Upper lobe of left lung (tissue), 6 donors: ENCODE measurements around the gene KCNA2. TPM values are rescaled to one million over a fixed set of nuclear protein-coding genes. Genes with fewer than 3 reads are reported as not detected.

Experiments
- ATAC-seq, 2 donors: fragments of 200-7000 bp; cut with Tn5 transposase; one replicate each; pipeline ENCODE4 v1.9.1; 2022; ENCODE audit warnings: mild to moderate bottlenecking in 2 of 2, moderate library complexity in 2 of 2; ENCODE audit not compliant: low FRiP score in 2 of 2
- DNase-seq, 2 donors: peaks; one replicate each; pipeline ENCODE4 v3.0.0-alpha.2; 2019 to 2020
- H3K27ac ChIP-seq, 4 donors: fragments of 200-600 bp; sonication (generic); one replicate each; pipeline ENCODE4 v1.5.1; 2016 to 2019
- H3K27me3 ChIP-seq, 4 donors: fragments of 200-600 bp; sonication (generic); one replicate each; pipeline ENCODE4 v1.5.1; 2017 to 2019
- H3K36me3 ChIP-seq, 4 donors: fragments of 200-600 bp; sonication (generic); one replicate each; pipeline ENCODE4 v1.5.1; 2016 to 2019
- H3K4me1 ChIP-seq, 4 donors: fragments of 200-600 bp; sonication (generic); one replicate each; pipeline ENCODE4 v1.5.1; 2018 to 2019
- H3K4me3 ChIP-seq, 4 donors: fragments of 200-600 bp; sonication (generic); one replicate each; pipeline ENCODE4 v1.5.1; 2017 to 2019; ENCODE audit warnings: mild to moderate bottlenecking in 2 of 4, moderate library complexity in 1 of 4
- H3K9me3 ChIP-seq, 4 donors: fragments of 200-600 bp; sonication (generic); one replicate each; pipeline ENCODE4 v1.5.1; 2018 to 2019
- CTCF ChIP-seq, 6 experiments: fragments of 450-650 bp in 4 of 6; fragments of 200-600 bp in 2 of 6; sonication (generic) in 2 of 6; IDR thresholded peaks; one replicate each; pipeline ENCODE4 v1.5.1; 2016 to 2019; ENCODE audit warnings: antibody characterized with exemption in 6 of 6
- EP300 ChIP-seq, 4 donors: sonication (generic); formaldehyde crosslinking; IDR thresholded peaks; one replicate each; pipeline ENCODE4 v1.5.1; 2017; ENCODE audit warnings: antibody characterized with exemption in 4 of 4, control low read depth in 2 of 4
- POLR2A ChIP-seq, 4 donors: fragments of 450-650 bp; IDR thresholded peaks; one replicate each; pipeline ENCODE4 v1.5.1; 2016 to 2017; ENCODE audit warnings: antibody characterized with exemption in 4 of 4, mild to moderate bottlenecking in 2 of 4
- POLR2AphosphoS5 ChIP-seq, 2 donors: sonication (generic); formaldehyde crosslinking; IDR thresholded peaks; one replicate each; pipeline ENCODE4 v1.5.1; 2017; ENCODE audit warnings: antibody characterized with exemption in 2 of 2
- WGBS, 2 donors: methylation state at CpG; one replicate each; pipeline ENCODE4 v1.1.5; 2017 to 2018; 5-methylcytosine and 5-hydroxymethylcytosine counted together
- total RNA-seq, 6 donors: library from RNA; depleted of rRNA in 4 of 6; stranded (reverse); fragments of >200 nt in 4 of 6; gene quantifications; one replicate each; pipeline versions ENCODE4 v1.1.0 to v1.2.1, GENCODE V29; 2016 to 2021
- donor health status: DM: no; HTN: no; CAD: no; lungs with moderate emphysema.
- donor health status: DM: no; HTN: yes; CAD: no; lungs with severe emphysema.

KCNA2 gene
- total RNA-seq, result under 1 TPM; under 0.01 to 0.77 (median 0.23) TPM

DNA sequence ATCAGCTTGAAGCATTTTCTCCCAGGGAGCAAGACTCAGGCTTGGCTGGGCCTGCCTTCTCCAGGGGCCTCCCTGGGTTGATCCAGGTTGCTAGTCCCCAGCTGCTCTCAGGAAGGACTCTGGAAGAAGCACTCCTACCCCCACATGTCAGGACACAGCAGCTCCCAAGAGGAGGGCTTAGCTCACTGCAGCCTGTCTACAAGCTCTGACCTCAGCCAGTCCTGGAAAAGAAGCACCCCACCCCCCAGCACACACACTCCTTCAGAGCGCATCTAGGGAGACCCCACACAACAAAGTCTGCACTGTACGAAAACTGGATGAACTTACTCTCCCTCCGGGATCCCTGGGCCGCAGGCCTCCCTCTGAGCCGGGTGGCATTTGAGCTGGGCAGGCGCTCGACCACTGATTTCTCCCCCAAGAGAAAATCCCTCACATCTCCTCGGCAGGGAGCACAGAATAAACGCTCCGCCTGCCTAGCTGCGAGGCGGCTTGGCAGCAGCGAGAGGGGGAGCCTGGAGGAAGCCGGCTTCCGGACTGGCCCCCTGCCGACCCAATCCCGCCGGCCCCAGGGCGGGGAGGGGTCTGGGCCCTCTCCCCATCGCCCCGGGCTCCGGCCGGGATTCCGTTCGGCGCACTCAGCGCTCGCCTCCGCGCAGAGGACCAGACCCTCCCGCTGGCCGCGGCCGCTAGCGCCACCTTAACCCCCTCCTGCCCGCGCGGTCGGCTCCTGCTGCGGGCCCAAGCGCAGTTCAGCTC, at the start of gene KCNA2:
Gene KCNA2, minus strand, starts transcription at position 458 of the 756 bp plus-strand sequence. CDS start 1,576 bp downstream, outside the sequence.
- ATAC-seq (peak in 1 of 2 donors; percentile 74), DNase-seq (peak in 1 of 2 donors; percentile 87)
- WGBS, 2 donors, result 0 to 8% methylated on average over 2 to 17 of the region's 41 CpGs
- Histone ChIP-seq H3K27me3 (peaks cover 0 to 35% (median 21%) of the 10 kb centered on the region in 4 donors), H3K36me3 (no peaks in the 10 kb centered on the region), H3K27ac (no peak within 1 kb of the TSS), H3K4me1 (peaks cover 17 to 27% (median 20%) of the 10 kb centered on the region in 4 donors), H3K9me3 (no peaks in the 10 kb centered on the region), H3K4me3 (peak within 1 kb of the TSS; percentile 25 to 54 (median 46))
- TF ChIP-seq POLR2AphosphoS5 (IDR thresholded peaks at IDR 0.05) (no peak), CTCF (IDR thresholded peaks at IDR 0.05) (no peak), EP300 (IDR thresholded peaks at IDR 0.05) (no peak), POLR2A (IDR thresholded peaks at IDR 0.05) (no peak)

DNA sequence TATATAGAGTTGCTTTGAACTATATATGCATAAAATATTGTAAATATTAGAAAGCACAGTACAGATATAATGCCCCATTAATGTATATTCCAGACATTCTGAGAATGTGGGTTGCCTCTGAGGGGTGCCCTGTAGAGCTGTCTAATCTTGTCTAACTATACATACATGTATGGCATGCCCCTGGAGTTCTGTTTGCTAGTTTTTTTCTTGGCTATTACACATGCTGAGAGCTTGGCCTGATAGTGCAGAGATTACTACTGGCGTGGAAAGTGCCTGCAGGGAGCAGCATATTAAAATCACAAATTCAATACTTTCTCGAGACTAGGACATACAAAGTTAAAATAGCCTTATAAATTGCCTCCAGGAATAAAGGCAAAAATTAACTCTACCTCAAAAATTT, 44.5 kb upstream of the KCNA2 start:
- Histone ChIP-seq H3K36me3 (no peaks in the 10 kb centered on the region), H3K9me3 (no peaks in the 10 kb centered on the region), H3K27ac (no peak overlapping the region), H3K27me3 (no peaks in the 10 kb centered on the region), H3K4me3 (no peak overlapping the region), H3K4me1 (peaks cover 18 to 27% (median 23%) of the 10 kb centered on the region in 4 donors)
- ATAC-seq (no peak), DNase-seq (no peak)
- TF ChIP-seq CTCF (IDR thresholded peaks at IDR 0.05) (no peak), POLR2AphosphoS5 (IDR thresholded peaks at IDR 0.05) (no peak), POLR2A (IDR thresholded peaks at IDR 0.05) (no peak), EP300 (IDR thresholded peaks at IDR 0.05) (no peak)
- 80 to 92% methylated on average over 2 of the region's 2 CpGs for WGBS, 2 donors

DNA sequence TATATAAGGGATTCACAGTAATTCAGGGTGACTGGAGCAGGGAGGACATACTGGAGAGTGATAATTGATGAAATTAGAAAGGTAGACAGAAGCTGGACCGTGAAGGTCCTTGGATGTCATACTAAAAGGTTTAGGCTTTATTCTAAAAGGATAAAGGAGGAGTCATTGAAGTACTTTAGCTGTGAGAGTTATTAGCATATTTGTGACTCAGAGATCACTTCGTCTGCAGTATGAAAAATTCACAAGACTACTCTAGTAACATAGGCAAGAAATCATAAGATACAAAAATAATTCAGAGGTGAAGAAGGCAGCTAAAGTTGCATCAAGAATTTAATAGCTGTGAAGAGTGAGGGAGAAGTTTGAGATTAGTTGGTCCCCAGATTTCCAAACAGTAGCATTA, 42.3 kb upstream of the KCNA2 start:
- ATAC-seq, result no peak
- H3K4me3 ChIP-seq, result no peak overlapping the region
- H3K9me3 ChIP-seq, result no peaks in the 10 kb centered on the region
- H3K36me3 ChIP-seq, result no peaks in the 10 kb centered on the region
- peaks cover 23 to 43% (median 27%) of the 10 kb centered on the region in 4 donors for H3K4me1 ChIP-seq
- WGBS, 2 donors, result 70 to 73% methylated on average over 2 of the region's 2 CpGs
- H3K27ac ChIP-seq, result peak overlapping the region in 1 of 4 donors; percentile 23
- H3K27me3 ChIP-seq, result no peaks in the 10 kb centered on the region
- TF ChIP-seq EP300 (IDR thresholded peaks at IDR 0.05) (no peak), POLR2AphosphoS5 (IDR thresholded peaks at IDR 0.05) (no peak), POLR2A (IDR thresholded peaks at IDR 0.05) (no peak), CTCF (IDR thresholded peaks at IDR 0.05) (no peak)
- no peak for DNase-seq

DNA sequence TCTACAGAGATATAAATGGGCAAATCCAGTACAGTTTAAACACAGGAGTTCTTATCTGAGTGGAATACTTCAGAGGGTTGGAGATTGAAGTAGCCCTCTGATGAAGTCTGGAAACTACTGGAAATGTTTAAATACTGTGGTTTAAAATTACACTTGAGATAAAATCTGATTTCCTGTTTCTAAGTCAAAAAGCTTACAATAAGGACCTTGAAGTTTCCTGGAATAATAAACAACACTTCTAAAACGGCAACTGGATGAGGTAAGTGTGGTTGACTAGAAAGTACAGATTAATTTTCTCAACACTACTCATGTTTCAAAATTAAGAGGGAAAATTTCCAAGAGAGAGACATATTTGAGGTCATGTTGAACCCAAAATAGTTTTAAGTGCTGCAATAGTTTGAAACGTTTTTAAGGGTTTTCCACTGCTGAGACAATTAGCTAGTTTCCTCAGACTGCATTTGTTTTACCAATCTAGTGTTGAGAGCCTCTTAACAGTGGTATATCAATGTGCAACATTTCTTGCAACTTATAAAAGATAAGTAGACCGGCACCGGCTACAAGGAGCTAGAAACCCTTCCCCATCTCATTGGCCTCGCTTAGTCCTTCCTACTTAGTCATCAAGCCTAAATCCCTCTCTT, 41.2 kb upstream of the KCNA2 start:
- peaks cover 23 to 43% (median 27%) of the 10 kb centered on the region in 4 donors for H3K4me1 ChIP-seq
- 3 to 10% methylated on average over 5 of the region's 5 CpGs for WGBS, 2 donors
- ATAC-seq, result peak; percentile 75

More for the DNA sequence above, 41.2 kb upstream of the KCNA2 start:
- Histone ChIP-seq H3K27me3 (no peaks in the 10 kb centered on the region), H3K9me3 (no peaks in the 10 kb centered on the region), H3K36me3 (no peaks in the 10 kb centered on the region), H3K4me3 (no peak overlapping the region), H3K27ac (peak overlapping the region; percentile 30 to 63 (median 57))
- DNase-seq, result no peak
- TF ChIP-seq CTCF (IDR thresholded peaks at IDR 0.05), result no peak
- no peak for TF ChIP-seq POLR2A (IDR thresholded peaks at IDR 0.05)
- TF ChIP-seq EP300 (IDR thresholded peaks at IDR 0.05), result peak in 2 of 4 donors; percentile 6 to 77
- peak in 1 of 2 donors; percentile 42 for TF ChIP-seq POLR2AphosphoS5 (IDR thresholded peaks at IDR 0.05)
